ENCODE results near the gene ATXN7L1.

DNA sequence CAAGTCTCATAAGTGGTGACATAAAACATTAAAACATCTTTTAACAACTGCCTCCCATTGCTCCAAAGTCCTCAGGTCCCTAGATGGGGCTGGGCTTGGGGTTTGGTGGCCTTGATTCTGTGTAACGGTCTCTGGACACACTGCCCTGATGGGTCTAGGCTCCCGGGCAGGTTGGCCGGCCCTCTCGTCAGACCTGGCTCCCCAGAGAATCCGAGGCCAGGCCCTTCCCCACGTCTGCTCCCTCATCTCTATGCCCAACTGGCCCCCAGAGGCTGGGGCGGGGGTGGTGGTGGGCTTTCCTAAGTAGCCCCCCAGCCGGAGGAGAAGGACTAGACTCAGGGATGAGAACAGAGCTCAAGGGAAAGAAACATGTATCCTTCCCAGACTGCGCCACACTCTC is 263.6 kb downstream of the ATXN7L1 start:
- TF ChIP-seq, protein P1, sequence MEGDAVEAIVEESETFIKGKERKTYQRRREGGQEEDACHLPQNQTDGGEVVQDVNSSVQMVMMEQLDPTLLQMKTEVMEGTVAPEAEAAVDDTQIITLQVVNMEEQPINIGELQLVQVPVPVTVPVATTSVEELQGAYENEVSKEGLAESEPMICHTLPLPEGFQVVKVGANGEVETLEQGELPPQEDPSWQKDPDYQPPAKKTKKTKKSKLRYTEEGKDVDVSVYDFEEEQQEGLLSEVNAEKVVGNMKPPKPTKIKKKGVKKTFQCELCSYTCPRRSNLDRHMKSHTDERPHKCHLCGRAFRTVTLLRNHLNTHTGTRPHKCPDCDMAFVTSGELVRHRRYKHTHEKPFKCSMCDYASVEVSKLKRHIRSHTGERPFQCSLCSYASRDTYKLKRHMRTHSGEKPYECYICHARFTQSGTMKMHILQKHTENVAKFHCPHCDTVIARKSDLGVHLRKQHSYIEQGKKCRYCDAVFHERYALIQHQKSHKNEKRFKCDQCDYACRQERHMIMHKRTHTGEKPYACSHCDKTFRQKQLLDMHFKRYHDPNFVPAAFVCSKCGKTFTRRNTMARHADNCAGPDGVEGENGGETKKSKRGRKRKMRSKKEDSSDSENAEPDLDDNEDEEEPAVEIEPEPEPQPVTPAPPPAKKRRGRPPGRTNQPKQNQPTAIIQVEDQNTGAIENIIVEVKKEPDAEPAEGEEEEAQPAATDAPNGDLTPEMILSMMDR (conservative IDR thresholded peaks at IDR 0.05), result no peak
- no peak for TF ChIP-seq EZH2 (IDR thresholded peaks at IDR 0.05; ENCODE audit: low read depth)
